Astrocyte (in vitro differentiated cells and primary cell): Measurements from ENCODE around the gene KRTAP12-2.

Experiments
- EZH2 ChIP-seq: IDR thresholded peaks from 2 replicates; pipeline ENCODE4 v1.6.1; 2012; ENCODE audit warnings: mild to moderate bottlenecking, low read length, inconsistent platforms; ENCODE audit not compliant: insufficient read depth
- TF ChIP-seq, protein P1 (sequence below): IDR thresholded peaks from 2 replicates; pipeline ENCODE4 v1.5.1; 2011; ENCODE audit warnings: low read depth, mild to moderate bottlenecking, inconsistent platforms, low read length, moderate library complexity; ENCODE audit not compliant: insufficient read depth

DNA sequence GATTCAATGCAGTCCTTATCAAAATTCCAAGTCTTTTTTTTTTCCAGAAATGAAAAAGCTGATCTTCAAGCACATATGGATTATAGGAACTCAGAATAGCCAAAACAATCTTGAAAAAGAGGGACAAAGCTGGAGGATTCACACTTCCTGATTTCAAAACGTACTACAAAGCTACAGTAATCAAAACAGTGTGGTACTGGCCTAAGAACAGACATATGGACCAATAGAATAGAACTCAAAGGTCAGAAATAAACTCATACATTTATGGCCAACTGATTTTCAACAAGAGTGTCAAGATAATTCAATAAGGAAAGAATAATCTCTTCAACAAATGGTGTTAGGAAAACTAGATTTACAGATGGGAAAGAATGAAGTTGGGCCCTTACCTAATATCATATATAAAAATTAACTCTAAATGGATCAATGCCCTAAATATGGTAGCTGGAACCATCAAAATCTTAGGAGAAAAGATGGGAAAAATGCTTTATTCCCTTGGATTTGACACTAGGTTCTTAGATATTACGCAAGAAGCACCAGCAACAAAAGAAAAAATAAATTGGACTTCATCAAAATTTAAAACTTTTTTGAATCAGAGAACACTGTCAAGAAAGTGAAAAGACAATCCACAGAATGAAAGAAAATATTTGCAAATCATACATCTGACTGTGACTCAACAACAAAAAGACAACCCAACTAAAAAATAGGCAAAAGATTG lies 26.2 kb upstream of the KRTAP12-2 start:
- no peak for TF ChIP-seq EZH2
- TF ChIP-seq, protein P1, sequence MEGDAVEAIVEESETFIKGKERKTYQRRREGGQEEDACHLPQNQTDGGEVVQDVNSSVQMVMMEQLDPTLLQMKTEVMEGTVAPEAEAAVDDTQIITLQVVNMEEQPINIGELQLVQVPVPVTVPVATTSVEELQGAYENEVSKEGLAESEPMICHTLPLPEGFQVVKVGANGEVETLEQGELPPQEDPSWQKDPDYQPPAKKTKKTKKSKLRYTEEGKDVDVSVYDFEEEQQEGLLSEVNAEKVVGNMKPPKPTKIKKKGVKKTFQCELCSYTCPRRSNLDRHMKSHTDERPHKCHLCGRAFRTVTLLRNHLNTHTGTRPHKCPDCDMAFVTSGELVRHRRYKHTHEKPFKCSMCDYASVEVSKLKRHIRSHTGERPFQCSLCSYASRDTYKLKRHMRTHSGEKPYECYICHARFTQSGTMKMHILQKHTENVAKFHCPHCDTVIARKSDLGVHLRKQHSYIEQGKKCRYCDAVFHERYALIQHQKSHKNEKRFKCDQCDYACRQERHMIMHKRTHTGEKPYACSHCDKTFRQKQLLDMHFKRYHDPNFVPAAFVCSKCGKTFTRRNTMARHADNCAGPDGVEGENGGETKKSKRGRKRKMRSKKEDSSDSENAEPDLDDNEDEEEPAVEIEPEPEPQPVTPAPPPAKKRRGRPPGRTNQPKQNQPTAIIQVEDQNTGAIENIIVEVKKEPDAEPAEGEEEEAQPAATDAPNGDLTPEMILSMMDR = no peak
